SKM-1 treated with dmso at 0.1 percent for 144 hours (cell line): Measurements from ENCODE around the gene FEM1B.

Source experiments
- DNase-seq: peaks from one replicate; lab custom pipeline; 2025; ENCODE audit not compliant: unreplicated experiment; lab: John Stamatoyannopoulos, UW

Gene FEM1B

DNA sequence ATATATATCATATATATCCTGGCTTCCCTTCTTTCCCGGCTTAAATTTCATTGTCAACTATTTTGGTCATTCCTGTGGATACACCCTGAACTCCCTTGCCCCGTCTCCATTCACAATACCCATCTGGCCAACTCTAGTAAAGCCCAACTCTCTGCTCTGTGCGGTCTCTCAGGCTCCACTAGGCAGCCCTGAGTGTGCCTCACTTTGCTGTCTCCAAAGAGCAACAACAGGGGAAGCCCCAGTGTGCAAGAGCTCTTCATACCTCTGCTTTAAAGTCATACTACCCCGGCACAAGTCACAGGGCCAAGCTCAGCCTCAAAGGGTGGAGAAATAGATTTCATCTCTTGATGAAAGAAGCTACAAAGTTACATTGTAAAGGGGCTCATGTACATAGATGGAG is 18.9 kb upstream of the FEM1B start:
- no peak for DNase-seq

GRCh38 chr15:68259883-68260282 is 17.7 kb upstream of the FEM1B start:
- DNase-seq: no peak

DNA sequence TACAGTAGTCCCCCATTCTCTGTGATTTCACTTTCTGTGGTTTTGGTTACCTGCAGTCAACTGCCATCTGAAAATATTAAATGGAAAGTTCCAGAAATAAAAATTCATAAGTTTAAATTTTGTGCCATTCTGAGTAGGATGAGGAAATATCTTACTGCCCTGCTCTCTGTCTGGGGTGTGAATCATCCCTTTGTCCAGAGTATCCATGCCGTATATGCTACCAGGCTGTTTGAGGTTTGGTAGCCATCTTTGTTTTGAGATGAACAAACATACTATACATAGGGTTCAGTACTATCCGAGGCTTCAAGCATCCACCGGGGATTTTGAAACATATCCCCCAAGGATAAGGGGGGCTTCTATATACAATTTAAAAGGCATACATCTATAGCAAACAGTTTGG is 16.3 kb upstream of the FEM1B start:
- no peak for DNase-seq

GRCh38 chr15:68261980-68262379 is 15.6 kb upstream of the FEM1B start:
- DNase-seq: no peak

DNA sequence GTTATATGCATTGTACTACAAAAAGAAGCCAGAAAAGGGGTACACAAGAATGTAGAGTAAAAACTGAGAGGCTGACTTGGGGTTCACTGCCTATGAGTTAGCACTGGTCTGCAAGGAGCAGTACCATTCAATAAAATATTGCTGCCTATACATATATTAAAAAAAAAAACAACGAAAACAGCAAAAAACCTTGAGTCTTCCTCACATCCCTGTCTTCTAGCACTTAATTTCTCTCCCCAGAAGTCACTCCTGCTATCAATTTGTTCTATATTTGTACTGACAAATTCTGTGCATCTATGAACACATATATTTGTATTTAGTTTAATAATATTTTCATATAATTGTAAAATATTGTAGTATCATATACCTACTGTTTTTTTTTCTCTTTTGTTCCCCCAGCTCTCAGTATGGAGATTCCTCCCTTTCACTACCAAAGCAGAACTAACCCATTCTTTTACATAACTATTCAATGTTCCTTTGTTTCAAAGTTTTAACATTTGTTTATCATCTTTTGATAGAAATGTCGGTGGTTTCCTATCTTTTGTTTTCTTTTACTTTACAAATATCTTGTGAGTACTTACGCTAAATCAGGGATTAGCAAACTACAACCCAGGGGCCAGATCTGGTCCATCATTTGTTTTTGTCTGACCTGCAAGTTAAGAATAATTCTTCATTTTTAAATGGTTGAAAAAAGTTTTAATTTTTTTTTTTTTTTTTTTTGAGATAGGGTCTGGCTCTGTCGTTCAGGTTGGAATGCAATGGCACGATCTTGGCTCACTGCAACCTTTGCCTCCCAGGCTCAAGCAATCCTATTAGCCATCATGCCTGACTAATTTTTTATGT is 14.8 kb upstream of the FEM1B start:
- no peak for DNase-seq

DNA sequence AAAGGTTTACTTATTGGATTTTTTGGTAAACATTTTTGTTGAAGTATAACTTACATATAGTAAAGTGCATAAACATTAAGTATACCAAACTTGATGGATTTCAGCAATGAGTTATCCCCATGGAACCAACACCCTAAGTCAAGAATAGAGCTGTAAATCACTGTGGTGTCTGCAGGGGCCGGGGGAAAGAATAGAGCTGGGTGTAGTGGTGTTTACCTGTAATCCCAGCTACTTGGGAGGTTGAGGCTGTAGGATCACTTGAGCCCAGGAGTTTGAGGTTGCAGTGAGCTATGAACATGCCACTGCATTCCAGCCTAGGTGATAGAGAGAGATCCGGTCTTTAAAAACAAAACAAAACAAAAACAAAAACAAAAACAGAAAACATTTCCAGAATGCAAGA is 13.3 kb upstream of the FEM1B start:
- no peak for DNase-seq

GRCh38 chr15:68265081-68265480 is 12.5 kb upstream of the FEM1B start:
- DNase-seq: no peak

DNA sequence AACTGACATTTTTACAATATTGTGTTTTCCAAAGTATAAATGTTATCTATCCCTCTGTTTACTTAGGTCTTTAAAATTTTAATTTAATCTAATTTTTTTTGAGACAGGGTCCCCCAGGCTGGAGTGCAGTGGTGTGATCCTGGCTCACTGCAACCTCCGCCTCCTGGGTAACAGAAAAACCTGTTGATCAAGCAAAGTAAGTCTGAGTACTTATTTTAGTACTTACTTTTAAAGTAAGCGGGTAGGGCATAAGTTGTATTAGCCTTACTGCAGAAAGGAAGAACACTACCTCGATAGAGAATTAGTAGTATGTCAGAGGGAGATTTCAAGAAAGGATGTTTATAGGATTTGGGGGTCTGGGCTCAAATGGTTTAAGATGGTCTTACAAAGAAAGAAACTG is 11.9 kb upstream of the FEM1B start:
- no peak for DNase-seq

DNA sequence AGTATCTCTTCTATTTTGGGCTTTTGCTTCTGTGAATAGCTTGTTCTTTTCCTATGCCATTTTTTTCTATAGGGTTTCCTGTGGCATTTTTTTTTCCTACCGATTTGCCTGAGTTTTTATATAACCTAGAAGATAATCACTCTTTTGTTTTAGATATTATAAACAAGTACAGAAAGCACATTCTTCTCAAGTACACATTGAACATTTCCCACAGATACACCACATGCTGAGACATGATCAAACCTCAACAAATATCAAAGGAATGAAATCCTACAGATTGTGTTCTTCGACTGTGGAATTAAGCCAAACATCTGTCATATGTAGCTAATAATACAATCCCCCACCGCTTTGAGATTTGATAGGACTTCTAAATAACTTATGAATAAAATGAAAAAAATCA is 9.1 kb upstream of the FEM1B start:
- DNase-seq: no peak

GRCh38 chr15:68271854-68272471 is 5.6 kb upstream of the FEM1B start:
- DNase-seq: no peak

DNA sequence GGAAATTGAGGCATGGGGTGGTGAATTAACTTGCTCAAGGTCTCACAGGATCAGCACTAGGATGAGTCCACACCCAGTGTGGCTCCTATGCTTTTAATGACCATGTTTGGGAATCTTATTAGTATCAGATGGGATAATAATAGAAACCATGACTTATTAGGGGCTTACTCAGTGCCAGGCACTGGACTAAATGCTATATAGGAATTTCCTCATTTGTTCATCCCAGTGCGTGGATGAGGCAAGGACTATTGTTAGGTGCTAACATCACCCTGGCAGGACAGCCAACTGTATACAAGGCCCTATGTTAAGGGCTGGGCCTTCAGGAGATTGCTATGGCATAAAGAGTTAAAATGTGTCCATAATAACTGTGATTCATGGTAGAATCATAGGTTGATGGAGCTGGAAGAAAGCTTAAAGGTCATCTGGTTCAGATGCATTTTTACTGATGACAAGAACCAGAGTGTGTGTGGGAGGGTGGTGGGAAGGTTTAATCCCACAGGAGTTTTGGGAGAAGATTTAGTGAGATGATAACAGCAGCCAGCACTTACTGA is 4.7 kb upstream of the FEM1B start:
- no peak for DNase-seq

- no peak for DNase-seq
Observed at GRCh38 chr15:68274201-68274848, 3.2 kb upstream of the FEM1B start.

DNA sequence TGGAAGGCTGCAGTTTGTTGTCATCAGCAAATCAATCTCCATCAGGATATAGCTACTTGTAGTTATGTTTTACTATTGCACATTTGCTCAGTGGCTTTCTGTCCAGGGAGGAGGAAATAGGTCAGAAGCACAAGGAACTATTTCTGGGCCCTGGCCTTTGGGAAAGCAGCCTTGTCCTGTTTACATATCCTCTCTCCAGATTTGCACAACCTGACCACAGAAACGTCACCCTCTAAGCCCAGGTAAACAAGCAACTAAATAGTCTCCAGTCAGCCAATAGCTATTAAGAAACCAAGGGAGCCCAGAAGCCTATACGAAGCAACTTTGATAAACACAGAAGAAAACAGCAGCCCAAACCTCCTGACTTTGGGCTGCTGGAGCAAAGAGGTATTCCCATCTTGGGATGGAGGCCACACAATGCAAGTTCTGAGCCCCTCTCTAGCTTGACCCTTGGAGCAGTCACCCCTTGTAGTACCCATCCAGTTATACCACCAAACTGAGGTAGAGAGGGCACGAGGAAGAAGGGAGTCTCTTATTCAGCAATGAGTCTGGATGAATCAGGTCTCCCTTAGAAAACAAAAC is 2.3 kb upstream of the FEM1B start:
- no peak for DNase-seq

GRCh38 chr15:68276668-68277067 is 877 bp upstream of the FEM1B start:
- no peak for DNase-seq

GRCh38 chr15:68277131-68277602 is 378 bp upstream of the FEM1B start:
- no peak for DNase-seq

GRCh38 chr15:68278345-68278594 is 725 bp downstream of the FEM1B start:
- no peak for DNase-seq

DNA sequence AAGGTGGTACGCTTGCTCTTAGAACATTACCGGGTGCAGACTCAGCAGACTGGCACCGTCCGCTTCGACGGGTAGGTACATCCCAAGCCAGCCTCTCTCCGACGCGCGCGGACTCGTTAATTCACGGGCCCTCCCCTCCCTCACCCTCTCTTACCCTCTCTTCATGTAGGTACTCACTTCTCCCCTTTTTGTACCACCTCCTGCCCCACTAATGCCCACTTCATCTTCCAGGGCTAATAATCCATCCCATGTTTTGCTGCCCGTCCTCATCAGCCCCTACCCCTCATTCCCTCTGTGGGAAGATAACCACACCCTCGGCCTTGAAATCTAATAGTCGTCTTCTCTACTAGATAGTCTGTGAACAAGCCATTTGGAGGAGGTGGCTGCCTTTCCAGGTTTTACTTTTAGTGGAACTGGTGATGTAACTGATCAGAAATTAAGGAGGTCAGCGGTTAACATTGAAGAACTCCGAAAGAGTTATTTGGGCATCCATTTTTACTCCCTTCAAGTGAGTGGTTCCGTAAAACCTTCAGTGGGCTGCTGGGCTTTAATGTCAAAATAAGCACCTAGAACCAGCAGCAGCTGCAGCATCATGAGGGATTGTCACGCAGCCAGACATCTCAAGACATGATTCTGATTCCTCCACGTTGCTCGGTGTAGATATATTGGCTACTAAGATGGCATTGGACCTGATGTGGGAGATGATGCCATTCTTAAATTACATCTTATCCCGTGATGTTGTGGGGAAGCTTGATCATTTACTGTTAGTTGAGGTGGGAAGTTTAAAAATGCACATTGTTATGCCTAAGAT is 1.3 kb downstream of the FEM1B start:
- DNase-seq: no peak

- DNase-seq: no peak
Observed at GRCh38 chr15:68279779-68280753, 2.5 kb downstream of the FEM1B start.

- no peak for DNase-seq
Observed at GRCh38 chr15:68281008-68281407, 3.5 kb downstream of the FEM1B start.

- DNase-seq: no peak
Observed at GRCh38 chr15:68283401-68283800, 5.9 kb downstream of the FEM1B start.
